A673 (cell line): ENCODE data around the gene LGMN. TPM values are rescaled to one million over a fixed set of nuclear protein-coding genes. Genes with fewer than 3 reads are reported as not detected.
A peak's percentile ranks its signal among the peaks of the same experiment; 100 is the strongest.

Experiments used
- BruUV-seq: library from RNA; stranded (reverse); fragments of 400-500 nt; replicated peaks from 2 replicates; lab custom pipeline; 2021; lab: Mats Ljungman, UMichigan
- CTCF ChIA-PET: fragments of 300-600 bp; sonication (Branson Sonifier 250); formaldehyde crosslinking; loops from one replicate; lab custom pipeline; 2022; ENCODE audit warnings: antibody characterized with exemption; lab: Charles Lee
- POLR2A ChIA-PET: fragments of 300-600 bp; sonication (Branson Sonifier 250); formaldehyde crosslinking; loops from one replicate; lab custom pipeline; 2022; ENCODE audit warnings: antibody characterized with exemption; ENCODE audit not compliant: low non-redundant PET; lab: Charles Lee
- DNase-seq: peaks from one replicate; pipeline ENCODE4 v3.0.0-alpha.2; 2015; ENCODE audit warnings: low spot score
- H3K27ac ChIP-seq: fragments of 200-600 bp; sonication (generic); 2 replicates; pipeline ENCODE4 v1.5.1; 2016; ENCODE audit warnings: mixed run types, low read depth, mild to moderate bottlenecking, mixed read lengths, antibody characterized with exemption, low read length; ENCODE audit not compliant: poor library complexity, severe bottlenecking
- H3K27me3 ChIP-seq: fragments of 200-600 bp; sonication (generic); replicated peaks from 2 replicates; pipeline ENCODE4 v1.6.1; 2017; ENCODE audit warnings: mixed run types, low read depth, mild to moderate bottlenecking, mixed read lengths, antibody characterized with exemption, low read length; ENCODE audit not compliant: insufficient read depth, poor library complexity
- H3K36me3 ChIP-seq: fragments of 200-600 bp; sonication (generic); 2 replicates; pipeline ENCODE4 v1.6.1; 2016; ENCODE audit warnings: mixed run types, mild to moderate bottlenecking, mixed read lengths, antibody characterized with exemption, low read length; ENCODE audit not compliant: insufficient read depth, poor library complexity, severe bottlenecking
- H3K4me1 ChIP-seq: fragments of 200-600 bp; sonication (generic); 2 replicates; pipeline ENCODE4 v1.6.1; 2017; ENCODE audit warnings: mixed run types, mild to moderate bottlenecking, mixed read lengths, antibody characterized with exemption, low read length; ENCODE audit not compliant: insufficient read depth, poor library complexity, severe bottlenecking
- H3K4me3 ChIP-seq: fragments of 200-600 bp; sonication (generic); 2 replicates; pipeline ENCODE4 v1.5.1; 2016; ENCODE audit warnings: low read depth, mixed run types, mild to moderate bottlenecking, mixed read lengths, low read length; ENCODE audit not compliant: poor library complexity, severe bottlenecking
- H3K9me3 ChIP-seq: fragments of 200-600 bp; sonication (generic); 2 replicates; pipeline ENCODE4 v1.6.1; 2016; ENCODE audit warnings: mixed run types, low read depth, mild to moderate bottlenecking, mixed read lengths, antibody characterized with exemption, low read length; ENCODE audit not compliant: poor library complexity, severe bottlenecking
- CTCF ChIP-seq: fragments of 300-800, 200-600 bp; sonication (generic); conservative IDR thresholded peaks from 2 replicates; pipeline ENCODE4 v1.5.1; 2017; ENCODE audit warnings: low read depth, mild to moderate bottlenecking, antibody characterized with exemption, low read length, moderate library complexity, mixed read lengths
- EZH2 ChIP-seq: fragments of 200-600 bp; sonication (generic); IDR thresholded peaks from 2 replicates; pipeline ENCODE4 v1.6.1; 2017; ENCODE audit warnings: borderline replicate concordance, low read depth, mild to moderate bottlenecking, mixed read lengths, antibody characterized with exemption, low read length; ENCODE audit not compliant: poor library complexity, severe bottlenecking
- intact Hi-C: fragments of 100-400 bp; cut with micrococcal nuclease; formaldehyde crosslinking; loops from one replicate; pipeline ENCODE4 v1.10.0; 2022; ENCODE audit not compliant: unreplicated experiment
- total RNA-seq: library from RNA; stranded (reverse); gene quantifications from 2 replicates; pipeline ENCODE4 v1.2.3, GENCODE V29; 2021

Gene LGMN
- total RNA-seq, 1 experiment from 2014 or later, result 34.6 TPM

- no peaks in the 10 kb centered on the region for H3K9me3 ChIP-seq
- no peaks in the 10 kb centered on the region for H3K27me3 ChIP-seq
- BruUV-seq, result no TSS peak
- H3K27ac ChIP-seq, result no peak overlapping the region
- TF ChIP-seq CTCF, result peak; percentile 97
- no peak for TF ChIP-seq EZH2
- CTCF ChIA-PET, result interaction anchor here (0.6 to 1.7 kb wide), 6 partner anchors 13 to 97 kb away, joined by 3 to 9 read pairs (median 3); no protein-coding TSS in a partner anchor
- intact Hi-C loops, result loop anchor here (2.0 to 10.0 kb wide), 2 partner anchors 98 to 322 kb away; no protein-coding TSS in a partner anchor
- no peaks in the 10 kb centered on the region for H3K36me3 ChIP-seq
- DNase-seq, result peak; percentile 90
- peak overlapping the region; percentile 37 for H3K4me3 ChIP-seq
- POLR2A ChIA-PET, result interaction anchor here (0.5 kb wide), 1 partner anchor 739 kb away, joined by 3 read pairs; no protein-coding TSS in a partner anchor
- peaks cover 11% of the 10 kb centered on the region for H3K4me1 ChIP-seq
These were observed 61.5 kb downstream of the LGMN start for GRCh38 chr14:92686900-92687427.

GRCh38 chr14:92686411-92686899 is 62.0 kb downstream of the LGMN start:
- Histone ChIP-seq H3K4me3 (peak overlapping the region; percentile 37), H3K27ac (no peak overlapping the region), H3K36me3 (no peaks in the 10 kb centered on the region), H3K27me3 (no peaks in the 10 kb centered on the region), H3K9me3 (no peaks in the 10 kb centered on the region), H3K4me1 (peaks cover 11% of the 10 kb centered on the region)
- CTCF ChIA-PET, result interaction anchor here (0.6 to 1.7 kb wide), 5 partner anchors 18 to 97 kb away, joined by 3 to 9 read pairs (median 3); no protein-coding TSS in a partner anchor
- no peak for DNase-seq
- intact Hi-C loops, result loop anchor here (2.0 to 10.0 kb wide), 2 partner anchors 98 to 322 kb away; no protein-coding TSS in a partner anchor
- BruUV-seq, result no TSS peak
- POLR2A ChIA-PET, result no interaction called here
- TF ChIP-seq EZH2 (no peak), CTCF (no peak)

GRCh38 chr14:92685784-92686355 is 62.6 kb downstream of the LGMN start:
- no TSS peak for BruUV-seq
- no peak overlapping the region for H3K4me3 ChIP-seq
- no peaks in the 10 kb centered on the region for H3K36me3 ChIP-seq
- CTCF ChIA-PET, result interaction anchor here (1.7 kb wide), 1 partner anchor 98 kb away, joined by 9 read pairs; no protein-coding TSS in a partner anchor
- no peaks in the 10 kb centered on the region for H3K27me3 ChIP-seq
- TF ChIP-seq EZH2 (no peak), CTCF (no peak)
- intact Hi-C loops, result loop anchor here (2.0 to 10.0 kb wide), 2 partner anchors 99 to 321 kb away; no protein-coding TSS in a partner anchor
- no peak overlapping the region for H3K27ac ChIP-seq
- DNase-seq, result no peak
- H3K4me1 ChIP-seq, result peaks cover 11% of the 10 kb centered on the region
- no peaks in the 10 kb centered on the region for H3K9me3 ChIP-seq
- POLR2A ChIA-PET, result no interaction called here
